GM23338 (cell line): ENCODE results near the gene NT5C2. TPM values are rescaled to one million over a fixed set of nuclear protein-coding genes. Genes with fewer than 3 reads are reported as not detected.
A peak's percentile ranks its signal among the peaks of the same experiment; 100 is the strongest.

ENCODE experiments used
- ATAC-seq: fragments of 200-7000 bp; cut with Tn5 transposase; 3 replicates; pipeline ENCODE4 v1.9.1; 2020
- DNase-seq: peaks from one replicate; pipeline ENCODE4 v3.0.0-alpha.2; 2015; ENCODE audit warnings: low spot score
- H2AFZ ChIP-seq: fragments of 200-600 bp; sonication (generic); 2 replicates; pipeline ENCODE4 v1.8.0; 2016; ENCODE audit warnings: antibody characterized with exemption, mild to moderate bottlenecking, moderate library complexity
- H3F3A ChIP-seq: fragments of 200-600 bp; sonication (generic); replicated peaks from 2 replicates; pipeline ENCODE4 v1.8.0; 2017; ENCODE audit warnings: antibody characterized with exemption, mixed run types, low read depth
- H3K27ac ChIP-seq: fragments of 200-600 bp; sonication (generic); 2 replicates; pipeline ENCODE4 v1.6.1; 2016; ENCODE audit warnings: low read depth
- H3K27me3 ChIP-seq: fragments of 200-600 bp; sonication (generic); 2 replicates; pipeline ENCODE4 v1.8.0; 2016; ENCODE audit warnings: mild to moderate bottlenecking, mixed run types, moderate library complexity; ENCODE audit not compliant: insufficient read depth
- H3K36me3 ChIP-seq: fragments of 200-600 bp; sonication (generic); 2 replicates; pipeline ENCODE4 v1.8.0; 2016; ENCODE audit warnings: mild to moderate bottlenecking; ENCODE audit not compliant: insufficient read depth
- H3K4me1 ChIP-seq: fragments of 200-600 bp; sonication (generic); 2 replicates; pipeline ENCODE4 v1.8.0; 2016; ENCODE audit warnings: mild to moderate bottlenecking, moderate library complexity; ENCODE audit not compliant: insufficient read depth
- H3K4me2 ChIP-seq: fragments of 200-600 bp; sonication (generic); 2 replicates; pipeline ENCODE4 v1.7.1; 2017; ENCODE audit warnings: mixed run types
- H3K4me3 ChIP-seq: fragments of 200-600 bp; sonication (generic); 2 replicates; pipeline ENCODE4 v1.6.1; 2016; ENCODE audit warnings: mixed run types
- H3K79me2 ChIP-seq: fragments of 200-600 bp; sonication (generic); replicated peaks from 2 replicates; pipeline ENCODE4 v1.8.0; 2017; ENCODE audit warnings: mild to moderate bottlenecking; ENCODE audit not compliant: insufficient read depth
- H3K9me2 ChIP-seq: fragments of 200-600 bp; sonication (generic); 2 replicates; pipeline ENCODE4 v1.8.0; 2017; ENCODE audit not compliant: insufficient read depth
- H4K20me1 ChIP-seq: fragments of 200-600 bp; sonication (generic); replicated peaks from 2 replicates; pipeline ENCODE4 v1.8.0; 2017; ENCODE audit warnings: mild to moderate bottlenecking; ENCODE audit not compliant: insufficient read depth
- H3K27ac Mint-ChIP-seq: 2 replicates; pipeline ENCODE4 v1.8.0; 2020; ENCODE audit warnings: inconsistent platforms, mild to moderate bottlenecking, moderate library complexity, mixed read lengths
- H3K27me3 Mint-ChIP-seq: 3 replicates; pipeline ENCODE4 v1.8.0; 2022; ENCODE audit warnings: low read depth, mild to moderate bottlenecking, moderate library complexity, mixed read lengths, inconsistent platforms; ENCODE audit not compliant: insufficient read depth, poor library complexity
- H3K36me3 Mint-ChIP-seq: 3 replicates; pipeline ENCODE4 v1.8.0; 2021; ENCODE audit warnings: low read depth, mild to moderate bottlenecking, inconsistent platforms, moderate library complexity, mixed read lengths
- H3K4me1 Mint-ChIP-seq: 3 replicates; pipeline ENCODE4 v1.8.0; 2020; ENCODE audit warnings: mild to moderate bottlenecking, inconsistent platforms, mixed read lengths
- H3K4me3 Mint-ChIP-seq: 3 replicates; pipeline ENCODE4 v1.8.0; 2021; ENCODE audit warnings: moderate library complexity, mild to moderate bottlenecking, inconsistent platforms, mixed read lengths
- H3K9me3 Mint-ChIP-seq: 3 replicates; pipeline ENCODE4 v1.8.0; 2020; ENCODE audit warnings: moderate library complexity, mild to moderate bottlenecking, inconsistent platforms, mixed read lengths
- CREB1 ChIP-seq: fragments of 250-450 bp; sonication (Bioruptor Pico); IDR thresholded peaks from 2 replicates; pipeline ENCODE4 v1.5.0; 2020; ENCODE audit warnings: low read depth, mild to moderate bottlenecking, moderate library complexity
- EZH2phosphoT487 ChIP-seq: fragments of 200-600 bp; sonication (generic); IDR thresholded peaks from one replicate; pipeline ENCODE4 v1.8.1; 2018; ENCODE audit warnings: antibody characterized with exemption; ENCODE audit not compliant: unreplicated experiment
- JUNB ChIP-seq: IDR thresholded peaks from one replicate; pipeline ENCODE4 v1.6.1; 2016; ENCODE audit warnings: antibody characterized with exemption; ENCODE audit not compliant: unreplicated experiment
- NANOG ChIP-seq: IDR thresholded peaks from 2 replicates; pipeline ENCODE4 v1.6.1; 2016; ENCODE audit warnings: antibody characterized with exemption, borderline replicate concordance
- POLR2AphosphoS5 ChIP-seq: IDR thresholded peaks from 2 replicates; pipeline ENCODE4 v1.6.1; 2016; ENCODE audit warnings: antibody characterized with exemption, low read depth
- ZNF114 ChIP-seq: fragments of 250-450 bp; sonication (Bioruptor Pico); IDR thresholded peaks from 2 replicates; pipeline ENCODE4 v1.5.0; 2020; ENCODE audit warnings: mild to moderate bottlenecking, moderate library complexity
- ZNF331 ChIP-seq: fragments of 250-450 bp; sonication (Bioruptor Pico); IDR thresholded peaks from 2 replicates; pipeline ENCODE4 v1.5.0; 2020; ENCODE audit warnings: low read depth, mild to moderate bottlenecking, moderate library complexity
- polyA plus RNA-seq: library from polyadenylated mRNA; unstranded; fragments of >200 nt; fragmentation: Nextera tagmentation; extraction: Ambion mirVana; gene quantifications from 2 replicates; pipeline ENCODE4 v1.2.1, GENCODE V29; 2016
- total RNA-seq: library from RNA; depleted of rRNA; stranded (reverse); fragments of >200 nt; shearing (Covaris generic); gene quantifications from 2 replicates; pipeline ENCODE4 v1.2.3, GENCODE V29; 2014
- TF ChIP-seq, protein P1 (sequence below): IDR thresholded peaks from one replicate; pipeline ENCODE4 v1.6.1; 2018; ENCODE audit warnings: antibody characterized with exemption; ENCODE audit not compliant: unreplicated experiment
- TF ChIP-seq, protein P2 (sequence below), 2 experiments: fragments of 200-600 bp in 1 of 2; sonication (generic) in 1 of 2; conservative IDR thresholded peaks; 2 replicates each; pipeline versions ENCODE4 v1.5.1 to v1.6.1; 2016 to 2017; ENCODE audit warnings: antibody characterized with exemption in 2 of 2, low read depth in 2 of 2, mild to moderate bottlenecking in 2 of 2, moderate library complexity in 1 of 2

The NT5C2 gene
- total and polyA plus RNA-seq, 2 experiments from 2014 or later: 33.9 to 85.4 TPM

DNA sequence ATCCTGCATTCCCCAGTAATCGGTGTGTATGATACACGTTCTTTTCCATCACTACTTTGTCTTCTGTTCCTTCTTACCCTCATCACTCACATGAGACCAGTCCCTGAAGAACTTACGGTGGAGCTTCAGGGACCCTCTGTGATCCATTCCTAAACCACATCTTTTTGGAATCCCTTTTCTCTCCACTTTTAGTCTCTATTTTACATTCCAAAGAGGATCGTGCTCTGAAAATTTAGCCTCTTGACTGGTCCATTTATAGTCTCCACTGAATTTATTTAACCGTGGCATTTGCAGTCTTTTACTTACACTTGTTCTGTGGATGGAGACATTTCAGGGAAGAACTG is 109.1 kb downstream of the NT5C2 start (continued):
- TF ChIP-seq, protein P1, sequence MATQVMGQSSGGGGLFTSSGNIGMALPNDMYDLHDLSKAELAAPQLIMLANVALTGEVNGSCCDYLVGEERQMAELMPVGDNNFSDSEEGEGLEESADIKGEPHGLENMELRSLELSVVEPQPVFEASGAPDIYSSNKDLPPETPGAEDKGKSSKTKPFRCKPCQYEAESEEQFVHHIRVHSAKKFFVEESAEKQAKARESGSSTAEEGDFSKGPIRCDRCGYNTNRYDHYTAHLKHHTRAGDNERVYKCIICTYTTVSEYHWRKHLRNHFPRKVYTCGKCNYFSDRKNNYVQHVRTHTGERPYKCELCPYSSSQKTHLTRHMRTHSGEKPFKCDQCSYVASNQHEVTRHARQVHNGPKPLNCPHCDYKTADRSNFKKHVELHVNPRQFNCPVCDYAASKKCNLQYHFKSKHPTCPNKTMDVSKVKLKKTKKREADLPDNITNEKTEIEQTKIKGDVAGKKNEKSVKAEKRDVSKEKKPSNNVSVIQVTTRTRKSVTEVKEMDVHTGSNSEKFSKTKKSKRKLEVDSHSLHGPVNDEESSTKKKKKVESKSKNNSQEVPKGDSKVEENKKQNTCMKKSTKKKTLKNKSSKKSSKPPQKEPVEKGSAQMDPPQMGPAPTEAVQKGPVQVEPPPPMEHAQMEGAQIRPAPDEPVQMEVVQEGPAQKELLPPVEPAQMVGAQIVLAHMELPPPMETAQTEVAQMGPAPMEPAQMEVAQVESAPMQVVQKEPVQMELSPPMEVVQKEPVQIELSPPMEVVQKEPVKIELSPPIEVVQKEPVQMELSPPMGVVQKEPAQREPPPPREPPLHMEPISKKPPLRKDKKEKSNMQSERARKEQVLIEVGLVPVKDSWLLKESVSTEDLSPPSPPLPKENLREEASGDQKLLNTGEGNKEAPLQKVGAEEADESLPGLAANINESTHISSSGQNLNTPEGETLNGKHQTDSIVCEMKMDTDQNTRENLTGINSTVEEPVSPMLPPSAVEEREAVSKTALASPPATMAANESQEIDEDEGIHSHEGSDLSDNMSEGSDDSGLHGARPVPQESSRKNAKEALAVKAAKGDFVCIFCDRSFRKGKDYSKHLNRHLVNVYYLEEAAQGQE: no peak
- no peak for TF ChIP-seq NANOG

DNA sequence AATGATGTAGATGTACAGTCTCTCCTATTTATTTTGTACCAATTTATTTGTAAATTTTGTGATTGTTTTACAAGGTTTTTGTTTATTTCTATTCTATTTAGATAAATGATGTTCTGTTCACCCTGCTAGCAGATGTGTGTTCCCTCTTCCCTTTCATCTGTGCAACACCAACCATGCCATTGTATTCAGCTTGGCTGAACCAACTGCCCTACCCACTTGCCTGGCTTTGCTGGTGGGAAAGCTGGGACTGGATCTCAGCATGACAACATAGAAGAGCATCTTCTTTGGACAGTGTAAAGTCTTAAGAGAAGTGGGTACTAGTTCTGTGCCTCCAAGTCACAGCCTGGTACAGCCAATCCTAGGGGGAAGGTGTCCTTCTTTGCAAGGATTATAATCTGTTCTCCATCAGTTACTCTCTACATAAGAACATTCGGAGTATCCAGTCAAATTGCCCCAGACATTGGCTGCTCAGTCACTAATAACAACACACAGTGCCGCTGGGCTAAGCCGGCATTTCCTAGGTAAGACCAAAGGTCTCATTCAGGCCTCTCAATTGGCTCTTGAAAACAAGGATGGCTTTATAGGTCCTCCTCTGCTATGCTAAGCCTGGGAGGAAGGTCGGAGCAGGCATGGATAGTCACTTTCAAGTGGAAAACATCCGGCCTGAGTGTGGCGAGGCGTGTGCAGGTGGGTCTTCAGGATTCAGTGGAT is 109.7 kb downstream of the NT5C2 start:
- H3K4me1 ChIP-seq: no peaks in the 10 kb centered on the region
- no peaks in the 10 kb centered on the region for H3K27me3 Mint-ChIP-seq
- H3K9me2 ChIP-seq: no peaks in the 10 kb centered on the region
- H3K27ac Mint-ChIP-seq: no peak overlapping the region
- ATAC-seq (no peak), DNase-seq (no peak)
- H3K4me3 Mint-ChIP-seq: no peak overlapping the region
- peaks cover 4% of the 10 kb centered on the region; the same call in 1 of the 2 replicates for H3K36me3 ChIP-seq
- no peak overlapping the region for H3K27ac ChIP-seq
- H3K4me1 Mint-ChIP-seq: no peaks in the 10 kb centered on the region
- H3K79me2 ChIP-seq: no peaks in the 10 kb centered on the region
- no peaks in the 10 kb centered on the region for H3K27me3 ChIP-seq
- H3F3A ChIP-seq: peaks cover 3% of the 10 kb centered on the region; the same call in 1 of the 2 replicates
- peaks cover 7% of the 10 kb centered on the region; the same call in 2 of the 3 replicates for H3K36me3 Mint-ChIP-seq
- H3K9me3 Mint-ChIP-seq: no peaks in the 10 kb centered on the region
- no peak overlapping the region for H2AFZ ChIP-seq
- H3K4me3 ChIP-seq: no peak overlapping the region
- TF ChIP-seq ZNF331 (CRISPR knock-in tag) (no peak), POLR2AphosphoS5 (0 out of 2 replicates have a peak, but pooled peaks have one; percentile 17)
- no peaks in the 10 kb centered on the region for H4K20me1 ChIP-seq
- no peak overlapping the region for H3K4me2 ChIP-seq

GRCh38 chr10:103082683-103083082 is 110.4 kb downstream of the NT5C2 start:
- peaks cover 8% of the 10 kb centered on the region; the same call in 2 of the 3 replicates for H3K36me3 Mint-ChIP-seq
- no peaks in the 10 kb centered on the region for H4K20me1 ChIP-seq
- no peaks in the 10 kb centered on the region for H3K27me3 ChIP-seq
- DNase-seq (no peak), ATAC-seq (no peak)
- no peak overlapping the region for H3K27ac Mint-ChIP-seq
- H3K4me3 ChIP-seq: no peak overlapping the region
- no peak overlapping the region for H3K4me2 ChIP-seq
- H2AFZ ChIP-seq: no peak overlapping the region
- peaks cover 3% of the 10 kb centered on the region; the same call in 1 of the 3 replicates for H3K4me1 Mint-ChIP-seq
- H3K9me2 ChIP-seq: no peaks in the 10 kb centered on the region
- H3F3A ChIP-seq: peaks cover 3% of the 10 kb centered on the region; the same call in 1 of the 2 replicates
- H3K4me1 ChIP-seq: no peaks in the 10 kb centered on the region
- no peaks in the 10 kb centered on the region for H3K9me3 Mint-ChIP-seq
- H3K27ac ChIP-seq: no peak overlapping the region
- no peaks in the 10 kb centered on the region for H3K79me2 ChIP-seq
- no peaks in the 10 kb centered on the region; the same call in 1 of the 2 replicates for H3K36me3 ChIP-seq
- H3K27me3 Mint-ChIP-seq: no peaks in the 10 kb centered on the region
- H3K4me3 Mint-ChIP-seq: no peak overlapping the region
- TF ChIP-seq ZNF331 (CRISPR knock-in tag): no peak
- TF ChIP-seq JUNB: no peak
- TF ChIP-seq, protein P2, sequence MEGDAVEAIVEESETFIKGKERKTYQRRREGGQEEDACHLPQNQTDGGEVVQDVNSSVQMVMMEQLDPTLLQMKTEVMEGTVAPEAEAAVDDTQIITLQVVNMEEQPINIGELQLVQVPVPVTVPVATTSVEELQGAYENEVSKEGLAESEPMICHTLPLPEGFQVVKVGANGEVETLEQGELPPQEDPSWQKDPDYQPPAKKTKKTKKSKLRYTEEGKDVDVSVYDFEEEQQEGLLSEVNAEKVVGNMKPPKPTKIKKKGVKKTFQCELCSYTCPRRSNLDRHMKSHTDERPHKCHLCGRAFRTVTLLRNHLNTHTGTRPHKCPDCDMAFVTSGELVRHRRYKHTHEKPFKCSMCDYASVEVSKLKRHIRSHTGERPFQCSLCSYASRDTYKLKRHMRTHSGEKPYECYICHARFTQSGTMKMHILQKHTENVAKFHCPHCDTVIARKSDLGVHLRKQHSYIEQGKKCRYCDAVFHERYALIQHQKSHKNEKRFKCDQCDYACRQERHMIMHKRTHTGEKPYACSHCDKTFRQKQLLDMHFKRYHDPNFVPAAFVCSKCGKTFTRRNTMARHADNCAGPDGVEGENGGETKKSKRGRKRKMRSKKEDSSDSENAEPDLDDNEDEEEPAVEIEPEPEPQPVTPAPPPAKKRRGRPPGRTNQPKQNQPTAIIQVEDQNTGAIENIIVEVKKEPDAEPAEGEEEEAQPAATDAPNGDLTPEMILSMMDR (conservative IDR thresholded peaks at IDR 0.05; ENCODE audit: low read depth in 2 of 2): no peak
- TF ChIP-seq, protein P1: no peak
- no peak for TF ChIP-seq POLR2AphosphoS5
- TF ChIP-seq CREB1 (CRISPR knock-in tag): no peak
- no peak for TF ChIP-seq EZH2phosphoT487
- TF ChIP-seq ZNF114 (CRISPR knock-in tag): no peak
